Progenitor cell of endocrine pancreas (in vitro differentiated cells): ENCODE data around the gene BAAT. TPM values are rescaled to one million over a fixed set of nuclear protein-coding genes. Genes with fewer than 3 reads are reported as not detected.

ENCODE experiments used
- DNase-seq: peaks from one replicate; pipeline ENCODE4 v3.0.0; 2021; ENCODE audit warnings: low spot score; ENCODE audit not compliant: unreplicated experiment
- H3K27ac Mint-ChIP-seq: 2 replicates; pipeline ENCODE4 v1.8.0; 2021; ENCODE audit warnings: mild to moderate bottlenecking, moderate library complexity, mixed read lengths
- H3K27me3 Mint-ChIP-seq: 2 replicates; pipeline ENCODE4 v1.8.0; 2021; ENCODE audit warnings: mixed read lengths
- H3K36me3 Mint-ChIP-seq: 2 replicates; pipeline ENCODE4 v1.8.0; 2022; ENCODE audit warnings: mixed read lengths; ENCODE audit not compliant: insufficient read depth
- H3K4me1 Mint-ChIP-seq: 2 replicates; pipeline ENCODE4 v1.8.0; 2021; ENCODE audit warnings: low read depth, mixed read lengths
- H3K4me3 Mint-ChIP-seq: 2 replicates; pipeline ENCODE4 v1.8.0; 2021; ENCODE audit warnings: low read depth, mild to moderate bottlenecking, moderate library complexity, mixed read lengths
- H3K9me3 Mint-ChIP-seq: 2 replicates; pipeline ENCODE4 v1.8.0; 2021; ENCODE audit warnings: low read depth, mixed read lengths
- CTCF ChIP-seq: fragments of 200-600 bp; sonication (generic); IDR thresholded peaks from one replicate; pipeline ENCODE4 v1.5.0; 2021; ENCODE audit warnings: antibody characterized with exemption, mild to moderate bottlenecking; ENCODE audit not compliant: unreplicated experiment
- total RNA-seq: library from RNA; stranded (reverse); gene quantifications from 2 replicates; pipeline ENCODE4 v1.2.1, GENCODE V29; 2021

The BAAT gene
- total RNA-seq, 1 donor from 2014 or later, result not detected

DNA sequence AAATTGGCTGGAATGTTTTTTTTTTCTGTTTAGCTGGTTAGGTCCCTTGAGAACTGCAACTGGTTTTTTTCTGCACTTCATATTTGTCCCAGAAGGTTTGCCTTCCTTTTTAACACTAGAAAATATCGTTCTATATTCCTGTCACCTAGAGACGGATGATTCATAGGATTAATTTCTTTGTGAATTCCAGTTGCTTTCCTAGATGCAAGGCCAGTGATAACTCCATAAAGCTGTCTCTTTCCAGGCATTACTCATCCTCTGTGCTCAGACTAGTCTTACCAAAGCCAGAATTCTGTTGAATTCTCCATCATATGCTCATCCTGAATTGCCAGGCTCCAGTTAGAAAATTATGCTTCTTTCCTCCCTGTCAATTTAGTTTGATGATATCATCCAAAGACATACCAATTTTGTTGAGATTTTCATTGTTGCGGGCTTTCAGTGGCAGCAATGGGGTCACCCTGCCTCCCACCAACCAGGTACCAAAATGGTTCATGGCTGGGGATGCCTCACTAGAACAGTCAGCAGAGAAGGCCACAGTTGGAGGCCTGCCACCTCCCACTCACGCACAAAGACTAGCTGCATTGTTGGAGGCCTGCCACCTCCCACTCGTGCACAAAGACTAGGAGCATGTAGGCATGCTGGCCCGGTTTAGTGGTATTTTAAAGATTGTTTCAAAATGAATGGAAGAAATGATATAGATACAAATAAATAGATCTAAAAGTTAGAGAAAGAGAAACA is 8.5 kb downstream of the BAAT start:
- H3K27me3 Mint-ChIP-seq, result no peaks in the 10 kb centered on the region
- peaks cover 3% of the 10 kb centered on the region for H3K36me3 Mint-ChIP-seq
- no peak overlapping the region for H3K4me3 Mint-ChIP-seq
- H3K9me3 Mint-ChIP-seq, result peaks cover 19% of the 10 kb centered on the region
- no peak overlapping the region for H3K27ac Mint-ChIP-seq
- DNase-seq, result no peak
- no peaks in the 10 kb centered on the region for H3K4me1 Mint-ChIP-seq
- TF ChIP-seq CTCF, result no peak

- Mint-ChIP-seq H3K9me3 (peaks cover 19% of the 10 kb centered on the region), H3K27ac (no peak overlapping the region), H3K27me3 (no peaks in the 10 kb centered on the region), H3K36me3 (peaks cover 3% of the 10 kb centered on the region), H3K4me3 (no peak overlapping the region), H3K4me1 (no peaks in the 10 kb centered on the region)
- TF ChIP-seq CTCF, result no peak
- no peak for DNase-seq
These were observed 9.3 kb downstream of the BAAT start for GRCh38 chr9:101375546-101375945.

- Mint-ChIP-seq H3K36me3 (no peaks in the 10 kb centered on the region), H3K27ac (no peak overlapping the region), H3K4me3 (no peak overlapping the region), H3K4me1 (peaks cover 3% of the 10 kb centered on the region), H3K9me3 (peaks cover 6% of the 10 kb centered on the region), H3K27me3 (no peaks in the 10 kb centered on the region)
- no peak for TF ChIP-seq CTCF
- DNase-seq, result no peak
These were observed 12.3 kb downstream of the BAAT start for GRCh38 chr9:101372327-101373118.

- no peak for TF ChIP-seq CTCF
- Mint-ChIP-seq H3K27ac (no peak overlapping the region), H3K27me3 (no peaks in the 10 kb centered on the region), H3K4me1 (peaks cover 9% of the 10 kb centered on the region), H3K36me3 (no peaks in the 10 kb centered on the region), H3K4me3 (no peak overlapping the region), H3K9me3 (peaks cover 5% of the 10 kb centered on the region)
- no peak for DNase-seq
These were observed 13.0 kb downstream of the BAAT start for GRCh38 chr9:101371813-101372212.

- peaks cover 5% of the 10 kb centered on the region for H3K9me3 Mint-ChIP-seq
- H3K27ac Mint-ChIP-seq, result no peak overlapping the region
- H3K4me3 Mint-ChIP-seq, result no peak overlapping the region
- TF ChIP-seq CTCF, result no peak
- peaks cover 17% of the 10 kb centered on the region for H3K4me1 Mint-ChIP-seq
- no peaks in the 10 kb centered on the region for H3K27me3 Mint-ChIP-seq
- no peak for DNase-seq
- H3K36me3 Mint-ChIP-seq, result no peaks in the 10 kb centered on the region
These were observed 14.8 kb downstream of the BAAT start for GRCh38 chr9:101369884-101370531.
